Liver (tissue), 9 donors: ENCODE results near the gene ZMYND10. TPM values are rescaled to one million over a fixed set of nuclear protein-coding genes. Genes with fewer than 3 reads are reported as not detected.

Source experiments
- DNase-seq: peaks from one replicate; pipeline ENCODE4 v3.0.0-alpha.2; 2017; ENCODE audit warnings: low spot score
- H3K27ac ChIP-seq, 2 donors: one replicate each; pipeline ENCODE4 v1.7.0; 2013; ENCODE audit warnings: inconsistent platforms in 2 of 2, low read length in 2 of 2, control low read depth in 1 of 2, low read depth in 1 of 2, mild to moderate bottlenecking in 1 of 2
- H3K27me3 ChIP-seq, 4 donors: one replicate each; pipeline versions ENCODE4 v1.6.1 to v1.7.0; 2013; ENCODE audit warnings: low read length in 3 of 4, inconsistent platforms in 1 of 4, mild to moderate bottlenecking in 1 of 4, moderate library complexity in 1 of 4; ENCODE audit not compliant: control insufficient read depth in 4 of 4, insufficient read depth in 4 of 4
- H3K36me3 ChIP-seq, 4 donors: one replicate each; pipeline versions ENCODE4 v1.6.1 to v1.7.0; 2013; ENCODE audit warnings: low read length in 3 of 4, mild to moderate bottlenecking in 3 of 4, low read depth in 1 of 4, moderate library complexity in 1 of 4; ENCODE audit not compliant: control insufficient read depth in 4 of 4, insufficient read depth in 3 of 4
- H3K4me1 ChIP-seq, 4 donors: one replicate each; pipeline versions ENCODE4 v1.6.1 to v1.7.0; 2013; ENCODE audit warnings: low read length in 3 of 4, mild to moderate bottlenecking in 3 of 4, moderate library complexity in 1 of 4; ENCODE audit not compliant: control insufficient read depth in 4 of 4, insufficient read depth in 4 of 4
- H3K4me3 ChIP-seq, 3 donors: one replicate each; pipeline versions ENCODE4 v1.6.1 to v1.7.0; 2013; ENCODE audit warnings: low read length in 3 of 3, control low read depth in 1 of 3, low read depth in 1 of 3, mild to moderate bottlenecking in 1 of 3
- H3K9ac ChIP-seq, 2 donors: one replicate each; pipeline ENCODE4 v1.7.0; 2013; ENCODE audit warnings: low read length in 2 of 2, mild to moderate bottlenecking in 2 of 2, moderate library complexity in 2 of 2, control low read depth in 1 of 2, low read depth in 1 of 2
- H3K9me3 ChIP-seq, 4 donors: one replicate each; pipeline versions ENCODE4 v1.6.1 to v1.7.0; 2013; ENCODE audit warnings: low read length in 3 of 4; ENCODE audit not compliant: control insufficient read depth in 4 of 4
- EGR1 ChIP-seq, 2 donors: IDR thresholded peaks; 2 replicates each; pipeline ENCODE4 v1.6.1; 2016 to 2018; ENCODE audit warnings: antibody characterized with exemption in 2 of 2, low read depth in 2 of 2
- FOXA1 ChIP-seq: IDR thresholded peaks from 2 replicates; pipeline ENCODE4 v1.6.1; 2016; ENCODE audit warnings: antibody characterized with exemption
- FOXA2 ChIP-seq: IDR thresholded peaks from 2 replicates; pipeline ENCODE4 v1.6.1; 2016; ENCODE audit warnings: antibody characterized with exemption
- GABPA ChIP-seq, 2 donors: IDR thresholded peaks in 1 of 2; conservative IDR thresholded peaks in 1 of 2; 2 replicates each; pipeline ENCODE4 v1.6.1; 2016; ENCODE audit warnings: antibody characterized with exemption in 2 of 2, mild to moderate bottlenecking in 1 of 2, moderate library complexity in 1 of 2
- HNF4A ChIP-seq, 2 donors: conservative IDR thresholded peaks; 2 replicates each; pipeline ENCODE4 v1.6.1; 2016; ENCODE audit warnings: antibody characterized with exemption in 2 of 2, mild to moderate bottlenecking in 2 of 2
- HNF4G ChIP-seq: IDR thresholded peaks from 2 replicates; pipeline ENCODE4 v1.6.1; 2016; ENCODE audit warnings: antibody characterized with exemption
- JUND ChIP-seq, 2 donors: IDR thresholded peaks; 2 replicates each; pipeline ENCODE4 v1.6.1; 2016; ENCODE audit warnings: antibody characterized with exemption in 2 of 2
- NR2F2 ChIP-seq: IDR thresholded peaks from 2 replicates; pipeline ENCODE4 v1.6.1; 2016; ENCODE audit warnings: antibody characterized with exemption
- RAD21 ChIP-seq, 2 donors: IDR thresholded peaks; 2 replicates each; pipeline ENCODE4 v1.6.1; 2016; ENCODE audit warnings: antibody characterized with exemption in 2 of 2, mild to moderate bottlenecking in 2 of 2
- RXRA ChIP-seq, 2 donors: IDR thresholded peaks; 2 replicates each; pipeline ENCODE4 v1.6.1; 2017 to 2018; ENCODE audit warnings: antibody characterized with exemption in 2 of 2, mild to moderate bottlenecking in 1 of 2
- SP1 ChIP-seq: IDR thresholded peaks from 2 replicates; pipeline ENCODE4 v1.6.1; 2018; ENCODE audit warnings: antibody characterized with exemption, mild to moderate bottlenecking
- TAF1 ChIP-seq: conservative IDR thresholded peaks from 2 replicates; pipeline ENCODE4 v1.6.1; 2016; ENCODE audit warnings: antibody characterized with exemption, mild to moderate bottlenecking
- YY1 ChIP-seq: IDR thresholded peaks from 2 replicates; pipeline ENCODE4 v1.6.1; 2016; ENCODE audit warnings: antibody characterized with exemption, mild to moderate bottlenecking
- WGBS: extraction: QIAGEN DNeasy Blood & Tissue Kit; methylation state at CpG from one replicate; pipeline ENCODE4 v1.1.7; 2013; 5-methylcytosine and 5-hydroxymethylcytosine counted together
- polyA plus RNA-seq, 2 donors: library from polyadenylated mRNA; stranded (reverse) in 1 of 2; unstranded in 1 of 2; fragments of 200-250 nt in 1 of 2; fragments of >200 nt in 1 of 2; fragmentation: Nextera tagmentation in 1 of 2; extraction: Ambion mirVana in 1 of 2; gene quantifications; one replicate each; pipeline versions ENCODE4 v1.2.1 to v1.2.3, GENCODE V29; 2013 to 2015
- total RNA-seq, 2 donors: library from RNA; depleted of rRNA; stranded (reverse); fragments of >200 nt; gene quantifications; one replicate each; pipeline ENCODE4 v1.2.3, GENCODE V29; 2014
- TF ChIP-seq, protein P1 (sequence below): IDR thresholded peaks from 2 replicates; pipeline ENCODE4 v1.6.1; 2016; ENCODE audit warnings: antibody characterized with exemption
- TF ChIP-seq, protein P2 (sequence below): IDR thresholded peaks from 2 replicates; pipeline ENCODE4 v1.6.1; 2016; ENCODE audit warnings: antibody characterized with exemption
- TF ChIP-seq, protein P3 (sequence below): fragments of 150-350 bp; IDR thresholded peaks from 2 replicates; pipeline ENCODE4 v1.5.1; 2017; ENCODE audit warnings: improper control_type of control experiment, low read depth, low read length; ENCODE audit not compliant: missing input control
- TF ChIP-seq, protein P4 (sequence below): IDR thresholded peaks from 2 replicates; pipeline ENCODE4 v1.6.1; 2016; ENCODE audit warnings: antibody characterized with exemption, mild to moderate bottlenecking
- TF ChIP-seq, protein P5 (sequence below): IDR thresholded peaks from 2 replicates; pipeline ENCODE4 v1.6.1; 2016; ENCODE audit warnings: antibody characterized with exemption
- donor health status: healthy.
- donor health status: healthy.
- donor health status: healthy.
- donor health status: healthy.
- donor health status: healthy.

Gene ZMYND10
- total and polyA plus RNA-seq, 4 donors, result 0.09 to 0.75 (median 0.27) TPM

- DNase-seq, result no peak
- Histone ChIP-seq H3K9ac (no peak overlapping the region), H3K9me3 (no peaks in the 10 kb centered on the region), H3K36me3 (peaks cover 0 to 10% (median 2%) of the 10 kb centered on the region in 4 donors), H3K4me3 (no peak overlapping the region), H3K27me3 (no peaks in the 10 kb centered on the region), H3K27ac (no peak overlapping the region), H3K4me1 (peaks cover 9 to 24% (median 20%) of the 10 kb centered on the region in 4 donors)
- 98% methylated on average over 4 of the region's 4 CpGs for WGBS
- no peak for TF ChIP-seq JUND (IDR thresholded peaks at IDR 0.05)
- TF ChIP-seq NR2F2, result no peak
- TF ChIP-seq, protein P1, sequence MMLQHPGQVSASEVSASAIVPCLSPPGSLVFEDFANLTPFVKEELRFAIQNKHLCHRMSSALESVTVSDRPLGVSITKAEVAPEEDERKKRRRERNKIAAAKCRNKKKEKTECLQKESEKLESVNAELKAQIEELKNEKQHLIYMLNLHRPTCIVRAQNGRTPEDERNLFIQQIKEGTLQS, result no peak
- no peak for TF ChIP-seq SP1
- TF ChIP-seq RXRA (IDR thresholded peaks at IDR 0.05), result no peak
- no peak for TF ChIP-seq GABPA (IDR thresholded peaks at IDR 0.05 in 1 of 2, conservative IDR thresholded peaks at IDR 0.05 in 1 of 2)
- TF ChIP-seq TAF1, result no peak
- no peak for TF ChIP-seq HNF4G
- TF ChIP-seq RAD21 (IDR thresholded peaks at IDR 0.05), result no peak
- no peak for TF ChIP-seq FOXA1
- TF ChIP-seq EGR1 (IDR thresholded peaks at IDR 0.05; ENCODE audit: low read depth in 2 of 2), result no peak
- TF ChIP-seq, protein P2, sequence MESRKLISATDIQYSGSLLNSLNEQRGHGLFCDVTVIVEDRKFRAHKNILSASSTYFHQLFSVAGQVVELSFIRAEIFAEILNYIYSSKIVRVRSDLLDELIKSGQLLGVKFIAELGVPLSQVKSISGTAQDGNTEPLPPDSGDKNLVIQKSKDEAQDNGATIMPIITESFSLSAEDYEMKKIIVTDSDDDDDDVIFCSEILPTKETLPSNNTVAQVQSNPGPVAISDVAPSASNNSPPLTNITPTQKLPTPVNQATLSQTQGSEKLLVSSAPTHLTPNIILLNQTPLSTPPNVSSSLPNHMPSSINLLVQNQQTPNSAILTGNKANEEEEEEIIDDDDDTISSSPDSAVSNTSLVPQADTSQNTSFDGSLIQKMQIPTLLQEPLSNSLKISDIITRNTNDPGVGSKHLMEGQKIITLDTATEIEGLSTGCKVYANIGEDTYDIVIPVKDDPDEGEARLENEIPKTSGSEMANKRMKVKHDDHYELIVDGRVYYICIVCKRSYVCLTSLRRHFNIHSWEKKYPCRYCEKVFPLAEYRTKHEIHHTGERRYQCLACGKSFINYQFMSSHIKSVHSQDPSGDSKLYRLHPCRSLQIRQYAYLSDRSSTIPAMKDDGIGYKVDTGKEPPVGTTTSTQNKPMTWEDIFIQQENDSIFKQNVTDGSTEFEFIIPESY, result no peak
- TF ChIP-seq, protein P3, sequence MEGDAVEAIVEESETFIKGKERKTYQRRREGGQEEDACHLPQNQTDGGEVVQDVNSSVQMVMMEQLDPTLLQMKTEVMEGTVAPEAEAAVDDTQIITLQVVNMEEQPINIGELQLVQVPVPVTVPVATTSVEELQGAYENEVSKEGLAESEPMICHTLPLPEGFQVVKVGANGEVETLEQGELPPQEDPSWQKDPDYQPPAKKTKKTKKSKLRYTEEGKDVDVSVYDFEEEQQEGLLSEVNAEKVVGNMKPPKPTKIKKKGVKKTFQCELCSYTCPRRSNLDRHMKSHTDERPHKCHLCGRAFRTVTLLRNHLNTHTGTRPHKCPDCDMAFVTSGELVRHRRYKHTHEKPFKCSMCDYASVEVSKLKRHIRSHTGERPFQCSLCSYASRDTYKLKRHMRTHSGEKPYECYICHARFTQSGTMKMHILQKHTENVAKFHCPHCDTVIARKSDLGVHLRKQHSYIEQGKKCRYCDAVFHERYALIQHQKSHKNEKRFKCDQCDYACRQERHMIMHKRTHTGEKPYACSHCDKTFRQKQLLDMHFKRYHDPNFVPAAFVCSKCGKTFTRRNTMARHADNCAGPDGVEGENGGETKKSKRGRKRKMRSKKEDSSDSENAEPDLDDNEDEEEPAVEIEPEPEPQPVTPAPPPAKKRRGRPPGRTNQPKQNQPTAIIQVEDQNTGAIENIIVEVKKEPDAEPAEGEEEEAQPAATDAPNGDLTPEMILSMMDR, result no peak
- no peak for TF ChIP-seq HNF4A (conservative IDR thresholded peaks at IDR 0.05)
- TF ChIP-seq, protein P4, sequence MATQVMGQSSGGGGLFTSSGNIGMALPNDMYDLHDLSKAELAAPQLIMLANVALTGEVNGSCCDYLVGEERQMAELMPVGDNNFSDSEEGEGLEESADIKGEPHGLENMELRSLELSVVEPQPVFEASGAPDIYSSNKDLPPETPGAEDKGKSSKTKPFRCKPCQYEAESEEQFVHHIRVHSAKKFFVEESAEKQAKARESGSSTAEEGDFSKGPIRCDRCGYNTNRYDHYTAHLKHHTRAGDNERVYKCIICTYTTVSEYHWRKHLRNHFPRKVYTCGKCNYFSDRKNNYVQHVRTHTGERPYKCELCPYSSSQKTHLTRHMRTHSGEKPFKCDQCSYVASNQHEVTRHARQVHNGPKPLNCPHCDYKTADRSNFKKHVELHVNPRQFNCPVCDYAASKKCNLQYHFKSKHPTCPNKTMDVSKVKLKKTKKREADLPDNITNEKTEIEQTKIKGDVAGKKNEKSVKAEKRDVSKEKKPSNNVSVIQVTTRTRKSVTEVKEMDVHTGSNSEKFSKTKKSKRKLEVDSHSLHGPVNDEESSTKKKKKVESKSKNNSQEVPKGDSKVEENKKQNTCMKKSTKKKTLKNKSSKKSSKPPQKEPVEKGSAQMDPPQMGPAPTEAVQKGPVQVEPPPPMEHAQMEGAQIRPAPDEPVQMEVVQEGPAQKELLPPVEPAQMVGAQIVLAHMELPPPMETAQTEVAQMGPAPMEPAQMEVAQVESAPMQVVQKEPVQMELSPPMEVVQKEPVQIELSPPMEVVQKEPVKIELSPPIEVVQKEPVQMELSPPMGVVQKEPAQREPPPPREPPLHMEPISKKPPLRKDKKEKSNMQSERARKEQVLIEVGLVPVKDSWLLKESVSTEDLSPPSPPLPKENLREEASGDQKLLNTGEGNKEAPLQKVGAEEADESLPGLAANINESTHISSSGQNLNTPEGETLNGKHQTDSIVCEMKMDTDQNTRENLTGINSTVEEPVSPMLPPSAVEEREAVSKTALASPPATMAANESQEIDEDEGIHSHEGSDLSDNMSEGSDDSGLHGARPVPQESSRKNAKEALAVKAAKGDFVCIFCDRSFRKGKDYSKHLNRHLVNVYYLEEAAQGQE, result no peak
- TF ChIP-seq, protein P5, sequence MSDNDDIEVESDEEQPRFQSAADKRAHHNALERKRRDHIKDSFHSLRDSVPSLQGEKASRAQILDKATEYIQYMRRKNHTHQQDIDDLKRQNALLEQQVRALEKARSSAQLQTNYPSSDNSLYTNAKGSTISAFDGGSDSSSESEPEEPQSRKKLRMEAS, result no peak
- no peak for TF ChIP-seq FOXA2
Measured at GRCh38 chr3:50314816-50315215, 30.7 kb downstream of the ZMYND10 start.

DNA sequence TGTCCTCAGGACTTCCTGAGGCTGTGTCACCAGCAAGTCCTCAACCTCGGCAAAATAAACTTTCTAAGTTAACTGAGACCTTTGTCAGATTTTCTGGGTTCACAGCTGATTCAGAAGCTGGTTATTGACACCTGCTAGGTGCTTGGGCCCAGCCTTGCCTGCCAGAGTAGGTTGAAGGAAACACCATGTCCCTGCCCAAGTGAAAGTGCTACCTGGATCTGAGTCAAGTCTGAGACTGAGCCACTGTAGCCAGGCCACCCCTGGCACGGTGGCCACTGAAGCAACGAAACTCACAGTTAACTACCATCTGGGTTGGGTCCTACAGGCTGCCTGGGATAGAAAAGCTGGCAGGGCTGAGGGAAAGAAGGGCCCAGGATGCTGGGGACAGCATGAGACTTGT lies 31.2 kb downstream of the ZMYND10 start:
- H3K9me3 ChIP-seq, result no peaks in the 10 kb centered on the region
- peaks cover 0 to 10% (median 2%) of the 10 kb centered on the region in 4 donors for H3K36me3 ChIP-seq
- no peak overlapping the region for H3K9ac ChIP-seq
- H3K27me3 ChIP-seq, result no peaks in the 10 kb centered on the region
- DNase-seq, result no peak
- H3K27ac ChIP-seq, result no peak overlapping the region
- 82% methylated on average over 3 of the region's 3 CpGs for WGBS
- H3K4me3 ChIP-seq, result no peak overlapping the region
- TF ChIP-seq FOXA2, result no peak
- TF ChIP-seq YY1, result no peak
- TF ChIP-seq HNF4A (conservative IDR thresholded peaks at IDR 0.05), result no peak
- TF ChIP-seq EGR1 (IDR thresholded peaks at IDR 0.05; ENCODE audit: low read depth in 2 of 2), result no peak
- TF ChIP-seq RXRA (IDR thresholded peaks at IDR 0.05), result no peak
- TF ChIP-seq, protein P3, result no peak
- no peak for TF ChIP-seq RAD21 (IDR thresholded peaks at IDR 0.05)
- TF ChIP-seq SP1, result no peak
- TF ChIP-seq, protein P1, result no peak
- TF ChIP-seq, protein P2, result no peak
- peaks cover 8 to 24% (median 20%) of the 10 kb centered on the region in 4 donors for H3K4me1 ChIP-seq
